ENCODE measurements around the gene TRAF3IP1. TPM values are rescaled to one million over a fixed set of nuclear protein-coding genes. Genes with fewer than 3 reads are reported as not detected.

Gene TRAF3IP1, protein sequence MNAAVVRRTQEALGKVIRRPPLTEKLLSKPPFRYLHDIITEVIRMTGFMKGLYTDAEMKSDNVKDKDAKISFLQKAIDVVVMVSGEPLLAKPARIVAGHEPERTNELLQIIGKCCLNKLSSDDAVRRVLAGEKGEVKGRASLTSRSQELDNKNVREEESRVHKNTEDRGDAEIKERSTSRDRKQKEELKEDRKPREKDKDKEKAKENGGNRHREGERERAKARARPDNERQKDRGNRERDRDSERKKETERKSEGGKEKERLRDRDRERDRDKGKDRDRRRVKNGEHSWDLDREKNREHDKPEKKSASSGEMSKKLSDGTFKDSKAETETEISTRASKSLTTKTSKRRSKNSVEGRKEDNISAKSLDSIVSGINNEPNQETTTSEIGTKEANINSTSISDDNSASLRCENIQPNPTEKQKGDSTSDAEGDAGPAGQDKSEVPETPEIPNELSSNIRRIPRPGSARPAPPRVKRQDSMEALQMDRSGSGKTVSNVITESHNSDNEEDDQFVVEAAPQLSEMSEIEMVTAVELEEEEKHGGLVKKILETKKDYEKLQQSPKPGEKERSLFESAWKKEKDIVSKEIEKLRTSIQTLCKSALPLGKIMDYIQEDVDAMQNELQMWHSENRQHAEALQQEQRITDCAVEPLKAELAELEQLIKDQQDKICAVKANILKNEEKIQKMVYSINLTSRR
- 10 to 100 TPM in 3 of 4 donors, 1 to 10 TPM in 1; 8.0 to 25.8 (median 12.2) TPM for total RNA-seq

DNA sequence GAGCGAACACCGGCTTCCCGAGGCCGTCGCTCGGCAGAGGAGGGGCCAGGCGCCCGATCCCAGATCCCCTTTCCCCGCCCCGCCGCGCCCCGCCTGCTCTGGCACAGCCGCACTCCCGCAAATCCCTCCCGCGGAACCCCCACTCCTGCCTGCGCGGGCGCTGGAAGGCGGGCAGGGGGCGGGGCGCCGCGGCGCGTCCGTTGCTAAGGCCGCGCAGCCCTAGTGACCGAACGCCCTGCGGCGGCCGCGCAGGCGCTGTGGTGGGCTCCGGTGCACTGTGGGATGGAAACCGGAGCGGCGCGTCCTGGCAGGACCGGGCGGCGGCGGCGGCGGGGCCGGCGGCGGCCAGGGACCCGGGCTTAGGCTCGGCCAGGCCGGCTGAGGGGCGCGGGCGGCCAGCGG lies at the start of gene TRAF3IP1:
Gene TRAF3IP1, plus strand, starts transcription at position 273 of the 402 bp plus-strand sequence. CDS start 145 bp downstream, outside the sequence.
- TF ChIP-seq, protein P1, sequence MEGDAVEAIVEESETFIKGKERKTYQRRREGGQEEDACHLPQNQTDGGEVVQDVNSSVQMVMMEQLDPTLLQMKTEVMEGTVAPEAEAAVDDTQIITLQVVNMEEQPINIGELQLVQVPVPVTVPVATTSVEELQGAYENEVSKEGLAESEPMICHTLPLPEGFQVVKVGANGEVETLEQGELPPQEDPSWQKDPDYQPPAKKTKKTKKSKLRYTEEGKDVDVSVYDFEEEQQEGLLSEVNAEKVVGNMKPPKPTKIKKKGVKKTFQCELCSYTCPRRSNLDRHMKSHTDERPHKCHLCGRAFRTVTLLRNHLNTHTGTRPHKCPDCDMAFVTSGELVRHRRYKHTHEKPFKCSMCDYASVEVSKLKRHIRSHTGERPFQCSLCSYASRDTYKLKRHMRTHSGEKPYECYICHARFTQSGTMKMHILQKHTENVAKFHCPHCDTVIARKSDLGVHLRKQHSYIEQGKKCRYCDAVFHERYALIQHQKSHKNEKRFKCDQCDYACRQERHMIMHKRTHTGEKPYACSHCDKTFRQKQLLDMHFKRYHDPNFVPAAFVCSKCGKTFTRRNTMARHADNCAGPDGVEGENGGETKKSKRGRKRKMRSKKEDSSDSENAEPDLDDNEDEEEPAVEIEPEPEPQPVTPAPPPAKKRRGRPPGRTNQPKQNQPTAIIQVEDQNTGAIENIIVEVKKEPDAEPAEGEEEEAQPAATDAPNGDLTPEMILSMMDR (IDR thresholded peaks at IDR 0.05; ENCODE audit: low read depth) = no peak

DNA sequence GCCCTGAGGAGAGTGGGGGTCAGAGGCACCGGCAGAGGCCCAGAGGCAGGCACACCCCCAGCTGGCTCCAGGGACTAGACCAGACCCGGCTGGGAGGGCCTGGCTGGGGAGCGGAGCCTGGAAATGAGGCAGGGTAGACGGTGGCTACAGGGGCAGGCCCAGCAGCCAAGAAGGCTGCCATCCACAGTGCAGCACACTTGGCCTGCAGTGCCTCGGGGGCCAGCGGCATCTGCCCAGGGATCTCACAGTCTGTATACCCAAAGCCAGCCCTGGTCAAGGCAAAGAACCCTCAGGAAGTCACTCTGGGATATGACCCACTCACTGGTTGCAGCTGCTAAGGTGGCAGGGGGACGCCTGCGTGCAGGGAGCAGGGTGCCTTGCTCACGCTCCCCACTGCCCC lies 49.7 kb upstream of the TRAF3IP1 start:
- TF ChIP-seq, protein P1 (IDR thresholded peaks at IDR 0.05; ENCODE audit: low read depth) = no peak

DNA sequence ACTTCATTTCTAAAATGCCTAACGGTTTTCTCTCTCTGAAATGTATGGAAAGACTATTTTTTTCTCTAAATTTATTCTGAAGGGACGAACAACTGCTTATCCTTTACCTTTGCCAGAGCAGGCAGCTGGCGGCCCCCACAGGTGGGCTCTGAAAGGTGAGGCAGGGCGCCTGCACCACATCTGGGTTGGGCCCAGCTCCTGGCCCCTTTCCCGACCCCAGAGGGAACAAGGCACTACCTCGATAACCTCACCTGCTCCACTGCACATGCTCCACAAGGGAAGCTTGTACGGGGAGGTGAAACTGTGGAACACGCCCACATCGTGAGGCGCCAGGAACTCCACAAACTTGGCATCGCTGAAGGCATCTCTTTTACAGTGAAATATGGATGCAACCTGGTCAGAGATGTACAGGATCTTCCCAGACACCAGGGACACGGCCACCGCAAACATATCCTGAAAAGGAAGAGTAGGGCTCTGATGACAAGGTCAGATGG lies 49.2 kb upstream of the TRAF3IP1 start:
- TF ChIP-seq, protein P1 (IDR thresholded peaks at IDR 0.05; ENCODE audit: low read depth) = no peak

DNA sequence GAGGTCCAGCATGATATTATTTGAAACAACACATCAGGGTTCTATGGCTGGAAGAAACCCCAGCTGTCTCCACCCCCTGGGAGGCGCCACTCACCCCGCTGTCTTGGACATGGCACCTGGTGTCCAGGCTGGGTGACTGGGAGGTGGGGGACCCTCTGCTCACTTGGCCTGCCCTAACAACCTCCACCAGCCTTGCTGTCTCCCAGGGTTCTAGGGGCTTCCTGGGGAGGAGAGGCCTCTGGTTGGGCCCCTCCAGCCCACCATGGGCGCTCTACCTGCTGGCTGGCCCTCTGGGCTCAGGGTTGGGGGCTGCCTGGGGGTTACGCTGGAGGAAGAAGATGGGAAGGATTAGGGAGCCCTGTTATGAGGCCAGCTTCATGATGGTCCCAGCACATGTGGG lies 48.2 kb upstream of the TRAF3IP1 start:
- TF ChIP-seq, protein P1 (IDR thresholded peaks at IDR 0.05; ENCODE audit: low read depth) = no peak

DNA sequence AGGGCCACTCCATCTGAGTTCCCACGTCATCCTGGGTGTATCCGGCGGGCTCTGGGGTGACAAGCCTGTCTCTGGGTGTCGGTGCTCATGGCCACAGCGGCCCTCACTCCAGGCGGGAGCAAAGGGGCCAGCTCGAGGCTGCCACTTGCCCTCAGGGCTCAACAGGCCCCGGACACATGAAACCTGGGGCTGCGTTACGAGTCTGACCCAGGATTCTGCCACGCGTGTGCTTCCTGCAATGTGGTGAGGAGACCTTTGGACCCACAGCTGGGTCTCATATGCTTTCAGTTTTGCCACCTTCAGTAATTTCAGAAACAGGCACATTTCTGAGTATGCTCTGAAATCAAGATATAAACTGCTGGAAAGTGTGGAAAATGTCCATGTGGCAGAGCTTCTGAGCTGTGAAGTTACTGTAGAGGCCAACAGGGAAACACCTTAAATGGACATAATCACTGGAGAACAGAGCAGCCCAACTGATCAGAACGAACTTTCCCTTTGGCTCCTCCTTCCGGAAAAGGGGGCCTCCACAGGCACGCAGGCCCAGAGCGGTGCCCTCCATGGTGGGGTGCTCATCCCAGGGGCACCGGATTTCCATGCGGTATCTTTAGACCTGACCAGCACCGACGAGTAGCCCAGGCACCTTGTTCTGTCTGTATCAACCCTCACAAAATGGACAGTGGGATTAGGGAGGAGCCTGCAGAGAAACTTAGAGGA lies 46.0 kb upstream of the TRAF3IP1 start:
- TF ChIP-seq, protein P1 (IDR thresholded peaks at IDR 0.05; ENCODE audit: low read depth) = no peak

DNA sequence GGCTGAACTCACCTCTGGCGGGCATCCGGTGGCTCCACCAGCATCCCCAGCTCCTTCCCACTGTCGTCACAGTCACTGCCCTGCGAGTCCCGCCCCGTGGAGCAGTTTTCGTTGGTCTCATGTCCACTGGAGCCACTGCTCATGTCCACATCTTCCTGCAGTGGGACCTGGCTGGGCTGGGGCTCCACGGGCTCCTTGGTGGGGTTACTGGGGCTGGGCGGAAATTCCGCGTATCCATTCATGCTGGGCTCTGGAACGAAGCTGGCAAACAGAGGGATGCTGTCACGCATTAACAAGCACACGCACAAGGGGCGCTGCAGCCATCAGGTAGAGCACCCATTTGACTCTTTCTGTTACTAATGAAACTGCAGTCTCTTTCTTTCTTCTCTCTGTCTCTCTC lies 42.6 kb upstream of the TRAF3IP1 start:
- TF ChIP-seq, protein P1 (IDR thresholded peaks at IDR 0.05; ENCODE audit: low read depth) = no peak

Measured in subcutaneous adipose tissue (tissue), 4 donors.